HG03108 (cell line): Measurements from ENCODE around the gene OR6C6.
"Not testable (repeated sequence)": the region's sequence is repeated elsewhere in the genome, so short reads cannot be mapped to it uniquely, and the experiment has no call there.

Source experiments
- ATAC-seq: cut with Tn5 transposase; IDR thresholded peaks from one replicate; pipeline ENCODE4 v1.9.1; 2021; ENCODE audit warnings: moderate library complexity; ENCODE audit not compliant: unreplicated experiment

OR6C6 gene

DNA sequence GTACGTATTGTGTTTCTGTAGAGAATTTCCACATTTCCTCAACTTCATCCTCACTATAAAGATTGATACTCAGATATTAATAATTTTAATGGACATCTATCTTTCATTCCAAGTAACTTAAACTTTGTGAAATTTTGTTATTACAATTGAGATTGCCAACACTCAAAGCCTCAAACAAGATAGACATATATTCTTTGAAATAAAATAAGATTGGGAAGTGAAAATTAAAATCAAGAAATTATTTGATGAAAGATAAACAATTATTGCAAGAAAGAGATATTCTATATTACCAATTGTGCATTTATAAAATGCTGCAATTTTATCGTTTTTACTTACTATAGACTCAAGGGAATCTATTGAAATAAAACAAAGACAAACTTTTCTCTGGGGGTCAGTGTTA, at the start of gene OR6C6:
Gene OR6C6, minus strand, starts transcription at position 101 of the 400 bp plus-strand sequence. CDS start 1,337 bp downstream, outside the sequence.
- no peak for ATAC-seq

DNA sequence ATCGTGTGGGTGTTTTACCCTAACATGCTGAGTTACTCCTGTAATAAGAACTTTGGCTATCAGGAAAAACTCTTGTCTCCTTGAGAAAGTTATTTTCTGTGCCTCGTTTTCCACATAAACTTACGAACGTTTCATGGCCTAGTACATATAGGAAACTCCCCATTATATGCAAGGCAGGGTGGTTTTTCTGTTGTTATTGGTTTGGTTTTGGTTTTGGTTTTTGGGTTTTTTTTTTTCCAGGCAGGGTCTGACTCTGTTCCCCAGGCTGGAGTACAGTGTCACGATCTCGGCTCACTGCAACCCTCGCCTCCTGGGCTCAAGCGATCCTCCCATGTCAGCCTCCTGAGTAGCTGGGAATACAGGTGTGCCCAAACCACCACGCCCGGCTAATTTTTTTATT, 39.6 kb upstream of the OR6C6 start:
- ATAC-seq, result no peak

DNA sequence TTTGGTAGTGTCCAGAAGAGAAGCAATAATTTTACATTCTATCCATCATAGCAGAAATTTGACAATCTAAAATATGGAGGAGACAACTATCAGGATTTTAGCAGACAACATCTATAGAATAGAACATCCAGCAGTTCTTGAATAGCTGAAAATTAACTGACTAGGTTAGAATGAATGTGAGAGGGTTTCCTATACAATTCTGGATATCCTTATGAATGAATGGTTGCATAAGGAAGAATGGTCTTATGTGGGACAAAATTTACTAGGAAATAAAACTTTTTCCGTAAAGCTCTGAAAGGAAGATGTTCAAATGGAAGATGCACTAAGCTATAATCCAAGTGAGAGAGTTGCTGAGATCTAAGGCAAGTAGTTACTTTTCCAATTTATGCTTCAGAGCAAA, 34.1 kb upstream of the OR6C6 start, which contains the start of gene OR6C3:
Gene OR6C3, plus strand, starts transcription at position 301 of the 400 bp plus-strand sequence. CDS start 955 bp downstream, outside the sequence.
- no peak for ATAC-seq

DNA sequence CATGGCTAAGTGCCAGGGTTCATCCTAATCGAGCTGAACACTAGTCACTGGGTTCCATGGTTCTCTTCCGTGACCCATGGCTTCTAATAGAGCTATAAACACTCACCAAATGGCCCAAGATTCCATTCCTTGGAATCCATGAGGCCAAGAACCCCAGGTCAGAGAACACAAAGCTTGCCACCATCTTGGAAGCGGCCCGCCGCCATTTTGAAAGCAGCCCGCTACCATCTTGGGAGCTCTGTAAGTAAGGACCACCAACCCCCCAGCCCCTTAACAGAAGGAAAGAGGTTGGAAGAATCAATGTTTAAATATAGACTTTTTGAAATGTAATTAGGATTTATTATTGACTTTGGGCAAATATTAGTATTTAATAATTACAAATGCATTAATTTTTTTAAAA, 29.4 kb upstream of the OR6C6 start:
- ATAC-seq, result not testable (repeated sequence)

DNA sequence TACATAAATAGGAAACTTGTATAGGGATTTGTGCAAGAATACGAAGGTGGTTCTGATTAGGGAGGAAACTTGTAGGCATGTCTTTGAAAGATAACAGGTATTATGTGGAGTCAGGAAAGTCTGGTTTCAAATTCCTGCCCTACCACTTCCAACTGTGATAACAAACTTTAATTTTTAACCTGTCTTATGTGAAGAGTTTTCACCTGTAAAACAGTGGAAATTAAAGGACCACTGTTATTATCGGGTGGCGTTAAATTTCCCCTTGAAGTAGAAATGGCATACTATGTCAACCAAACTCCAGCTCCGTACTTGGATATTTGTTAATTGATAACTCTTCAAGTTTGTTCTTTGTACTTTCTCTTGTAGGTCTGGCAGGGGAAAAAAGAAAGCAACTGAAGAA, 23.8 kb upstream of the OR6C6 start:
- ATAC-seq, result no peak

DNA sequence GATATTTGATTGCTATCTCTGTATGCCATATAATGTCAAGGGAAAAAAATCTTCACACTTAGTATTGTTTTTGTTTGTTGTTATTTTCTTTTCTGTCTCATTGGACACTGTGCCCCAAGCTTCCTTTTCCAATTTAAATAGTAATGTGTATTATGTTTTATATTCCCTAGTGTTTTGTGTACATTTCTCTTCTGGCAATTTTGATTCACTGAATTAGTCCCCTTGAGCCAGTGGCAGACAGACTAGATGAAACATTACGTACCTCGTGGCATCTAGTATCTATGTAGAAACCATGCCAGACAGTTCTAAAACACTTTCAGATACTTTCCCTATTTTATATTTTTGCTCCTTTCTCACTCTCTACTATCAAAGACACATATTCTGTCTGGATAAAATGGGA, 17.7 kb upstream of the OR6C6 start, which contains the start of gene OR6C1:
Gene OR6C1, plus strand, starts transcription at position 301 of the 400 bp plus-strand sequence. CDS start 6,257 bp downstream, outside the sequence.
- ATAC-seq, result no peak

DNA sequence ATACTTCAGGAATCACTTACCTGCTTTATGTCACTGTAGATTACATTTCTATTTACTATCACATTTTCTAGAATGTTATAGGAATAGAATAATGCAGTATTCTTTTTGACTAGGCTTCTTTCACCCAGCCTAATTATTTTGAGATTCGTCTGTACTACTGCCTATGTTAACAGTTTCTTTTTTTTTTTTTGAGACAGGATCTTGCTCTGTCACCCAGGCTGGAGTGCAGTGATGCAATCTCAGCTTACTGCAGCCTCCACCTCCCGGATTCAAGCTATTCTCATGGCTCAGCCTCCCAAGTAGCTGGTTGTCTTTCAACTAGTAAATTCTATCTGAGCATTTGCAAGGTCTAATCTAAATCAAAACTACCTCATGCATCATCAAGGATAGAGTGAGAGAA, 6.4 kb downstream of the OR6C6 start:
- ATAC-seq, result no peak

DNA sequence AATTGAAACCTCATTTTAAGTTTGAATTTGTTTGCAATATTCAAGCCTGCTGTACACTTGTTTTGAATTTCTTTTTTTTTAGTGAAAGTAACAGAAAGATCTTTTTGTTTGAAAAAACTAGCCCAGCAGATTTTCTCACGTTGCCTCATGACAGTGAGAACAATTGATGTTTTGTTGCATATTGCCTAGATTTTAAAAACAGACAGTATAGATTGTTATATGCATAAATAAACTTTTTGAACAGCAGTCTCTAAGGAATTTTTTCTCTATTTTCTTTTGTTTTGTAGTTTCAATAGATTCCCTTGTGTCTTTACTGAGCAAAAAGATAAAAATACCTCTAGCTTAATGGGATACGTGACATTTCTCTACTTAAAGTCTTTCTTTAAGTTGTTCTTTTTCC, 15.4 kb downstream of the OR6C6 start:
- no peak for ATAC-seq

DNA sequence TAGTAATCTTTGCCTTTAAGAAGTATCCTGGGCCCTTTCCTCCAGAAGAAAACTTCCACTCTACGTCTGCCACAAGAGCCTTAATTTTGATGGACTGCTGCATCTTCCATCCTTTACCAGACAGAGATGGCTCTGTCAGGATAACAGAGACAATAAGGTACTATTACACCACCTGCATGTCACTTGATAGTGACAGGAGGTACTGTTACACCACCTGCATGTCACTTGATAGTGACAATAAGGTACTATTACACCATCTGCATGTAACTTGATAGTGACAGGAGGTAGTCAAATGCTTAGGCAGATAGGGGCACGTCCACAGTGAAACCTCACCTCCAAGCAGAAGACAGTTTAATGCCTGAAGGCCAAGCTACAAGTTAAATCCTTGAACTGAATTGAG, 38.1 kb downstream of the OR6C6 start:
- no peak for ATAC-seq

DNA sequence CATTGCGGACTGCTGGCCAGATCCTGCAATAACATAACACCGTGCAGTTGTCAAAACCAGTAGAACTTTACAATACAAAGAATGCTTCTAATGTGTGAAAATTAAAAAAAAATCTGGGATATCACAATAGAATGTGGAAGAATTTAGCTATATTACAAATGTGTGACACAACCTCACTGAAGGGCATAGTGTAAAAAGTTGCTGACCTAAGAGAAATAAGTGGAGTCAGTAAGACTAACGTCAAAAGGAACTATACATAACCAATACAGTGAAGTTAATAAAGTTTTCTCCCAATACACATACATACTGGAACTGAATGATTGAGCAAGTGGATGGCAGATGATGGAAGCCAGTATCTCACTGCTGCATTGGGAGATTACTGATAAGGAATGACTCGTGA, 39.5 kb downstream of the OR6C6 start:
- no peak for ATAC-seq

DNA sequence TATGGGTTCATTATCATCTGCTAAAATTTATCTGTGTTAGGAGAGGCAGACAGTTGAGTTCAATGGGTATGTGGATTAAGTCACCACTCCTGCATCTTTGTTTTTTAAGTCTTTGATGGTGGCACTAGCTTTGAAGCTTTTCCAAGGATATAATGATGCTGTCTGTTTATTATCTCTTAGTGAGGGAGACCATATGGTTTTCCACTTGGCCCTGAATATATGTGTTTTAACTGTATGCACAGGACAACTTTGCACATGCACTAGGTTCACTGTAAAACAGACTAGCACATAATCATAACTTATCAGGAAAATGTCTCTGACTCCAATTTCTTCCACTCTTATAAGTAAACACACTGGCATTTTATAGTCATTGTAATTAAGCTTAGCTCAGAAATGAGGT, 43.1 kb downstream of the OR6C6 start:
- ATAC-seq, result no peak

DNA sequence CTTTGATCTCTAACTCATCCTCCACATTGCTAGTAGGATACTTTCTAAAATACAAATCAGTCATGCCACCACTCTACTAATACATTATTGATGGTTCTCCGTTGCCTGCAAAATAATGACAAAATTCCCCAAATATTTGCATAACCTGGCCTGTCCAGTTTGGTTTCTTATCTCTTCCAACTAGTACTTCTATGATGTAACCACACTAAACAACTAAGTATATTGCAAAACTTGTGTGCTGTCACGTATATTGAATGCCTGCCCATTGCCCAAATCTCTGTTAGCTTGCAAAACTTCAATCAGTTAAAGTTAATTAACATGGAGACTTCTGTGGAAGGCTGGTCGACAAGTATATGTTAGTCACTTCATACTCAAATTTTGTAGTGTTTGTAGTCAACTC, 45.4 kb downstream of the OR6C6 start:
- no peak for ATAC-seq

DNA sequence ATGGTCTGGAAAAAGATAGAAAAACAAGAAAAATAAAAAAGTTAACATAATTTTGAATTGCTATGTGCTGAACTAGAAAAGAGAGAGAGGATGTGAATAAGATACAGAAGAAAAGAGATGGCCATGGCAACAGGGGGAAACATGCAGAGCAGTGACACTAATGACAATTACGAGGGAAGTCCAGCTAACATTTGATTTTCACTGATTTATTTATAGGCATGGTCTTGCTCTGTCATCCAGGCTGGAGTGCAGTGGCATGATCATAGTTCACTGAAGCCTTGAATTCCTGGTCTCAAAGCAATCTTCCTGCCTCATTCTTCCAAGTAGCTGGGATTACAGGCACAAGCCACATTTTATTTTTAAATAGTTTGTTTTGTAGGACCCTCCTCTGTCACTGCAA, 50.2 kb downstream of the OR6C6 start:
- no peak for ATAC-seq

DNA sequence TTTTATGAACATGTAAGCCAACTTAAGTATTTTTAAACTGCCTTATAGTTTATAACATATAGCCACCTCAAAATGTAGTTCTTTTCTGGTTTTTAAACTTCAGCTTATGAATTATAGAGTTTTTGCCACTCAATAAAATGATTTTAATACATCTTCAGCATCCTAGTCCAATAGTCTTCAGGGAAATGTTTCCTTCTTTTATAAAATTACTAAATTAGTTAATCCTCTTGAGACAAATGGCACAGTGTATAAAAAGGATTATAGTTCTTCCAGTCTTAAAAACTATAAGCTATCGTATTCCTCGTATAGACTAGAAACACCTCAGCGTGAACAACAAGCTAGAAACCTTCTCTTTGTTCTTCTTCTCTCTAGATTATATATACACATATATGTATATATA, 52.1 kb downstream of the OR6C6 start, which contains the start of gene OR6C74:
Gene OR6C74, plus strand, starts transcription at position 301 of the 400 bp plus-strand sequence. CDS start 2,679 bp downstream, outside the sequence.
- no peak for ATAC-seq
